Measurements from ENCODE around the gene CHID1.

DNA sequence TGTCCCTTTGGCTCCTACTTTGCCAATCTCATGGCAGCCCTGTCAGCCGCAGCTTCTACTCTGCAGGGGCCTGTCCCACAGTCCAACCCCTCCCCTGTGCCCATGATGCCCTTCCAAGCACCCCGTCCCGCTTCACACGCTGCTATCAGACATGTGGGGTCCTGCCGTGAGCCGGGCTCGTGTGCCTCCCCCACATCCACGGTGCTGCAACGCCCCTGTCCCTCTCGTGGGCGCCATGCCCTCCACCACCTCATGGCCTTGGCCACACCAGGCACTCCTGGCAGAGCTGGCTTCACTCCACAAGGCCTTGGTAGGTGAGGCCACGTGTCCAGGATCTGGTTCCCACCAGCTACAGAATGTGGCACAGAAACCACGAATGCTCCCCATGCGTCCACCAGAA lies 23.0 kb downstream of the CHID1 start:
- TF ChIP-seq, protein P1, sequence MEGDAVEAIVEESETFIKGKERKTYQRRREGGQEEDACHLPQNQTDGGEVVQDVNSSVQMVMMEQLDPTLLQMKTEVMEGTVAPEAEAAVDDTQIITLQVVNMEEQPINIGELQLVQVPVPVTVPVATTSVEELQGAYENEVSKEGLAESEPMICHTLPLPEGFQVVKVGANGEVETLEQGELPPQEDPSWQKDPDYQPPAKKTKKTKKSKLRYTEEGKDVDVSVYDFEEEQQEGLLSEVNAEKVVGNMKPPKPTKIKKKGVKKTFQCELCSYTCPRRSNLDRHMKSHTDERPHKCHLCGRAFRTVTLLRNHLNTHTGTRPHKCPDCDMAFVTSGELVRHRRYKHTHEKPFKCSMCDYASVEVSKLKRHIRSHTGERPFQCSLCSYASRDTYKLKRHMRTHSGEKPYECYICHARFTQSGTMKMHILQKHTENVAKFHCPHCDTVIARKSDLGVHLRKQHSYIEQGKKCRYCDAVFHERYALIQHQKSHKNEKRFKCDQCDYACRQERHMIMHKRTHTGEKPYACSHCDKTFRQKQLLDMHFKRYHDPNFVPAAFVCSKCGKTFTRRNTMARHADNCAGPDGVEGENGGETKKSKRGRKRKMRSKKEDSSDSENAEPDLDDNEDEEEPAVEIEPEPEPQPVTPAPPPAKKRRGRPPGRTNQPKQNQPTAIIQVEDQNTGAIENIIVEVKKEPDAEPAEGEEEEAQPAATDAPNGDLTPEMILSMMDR (IDR thresholded peaks at IDR 0.05) = no peak
- no peak for TF ChIP-seq EZH2 (IDR thresholded peaks at IDR 0.05; ENCODE audit: borderline replicate concordance, insufficient read depth, low read depth, low read length, poor library complexity, severe bottlenecking)
